ENCODE measurements around the gene TNFRSF19. TPM values are rescaled to one million over a fixed set of nuclear protein-coding genes. Genes with fewer than 3 reads are reported as not detected.
A peak's percentile ranks its signal among the peaks of the same experiment; 100 is the strongest.
"Not testable (repeated sequence)": the region's sequence is repeated elsewhere in the genome, so short reads cannot be mapped to it uniquely, and the experiment has no call there.

The TNFRSF19 gene
- total RNA-seq (2014; rRNA removed; shearing (Covaris generic)), result 0.03 TPM in 1 of 2 replicates, not detected in the other

- no peaks in the 10 kb centered on the region for H3K4me1 ChIP-seq (replicated peaks)
- H3K36me3 ChIP-seq, result no peaks in the 10 kb centered on the region
- no peaks in the 10 kb centered on the region for H3K9me3 ChIP-seq (replicated peaks)
- H3K27ac ChIP-seq, result no peak within 1 kb of the TSS
- H3K27me3 ChIP-seq (replicated peaks), result peaks cover 13% of the 10 kb centered on the region
- H3K4me3 ChIP-seq, result no peak within 1 kb of the TSS
- DNase-seq (ENCODE audit: low read depth in 1 of 2, low spot score in 2 of 2), result no peak
Observed at GRCh38 chr13:23570099-23570920, at the start of gene TNFRSF19. Gene TNFRSF19 (plus strand): TSS chr13:23570412. CDS start chr13:23590184, 19,772 bp downstream.

GRCh38 chr13:23529926-23530325, 40.3 kb upstream of the TNFRSF19 start:
- H3K27ac ChIP-seq; H3K36me3 ChIP-seq; H3K9me3 ChIP-seq (replicated peaks); H3K4me1 ChIP-seq (replicated peaks); H3K4me3 ChIP-seq; DNase-seq (ENCODE audit: low read depth in 1 of 2, low spot score in 2 of 2); H3K27me3 ChIP-seq (replicated peaks): not testable (repeated sequence)

- Histone ChIP-seq H3K9me3 (replicated peaks) (no peaks in the 10 kb centered on the region), H3K36me3 (no peaks in the 10 kb centered on the region), H3K27ac (no peak overlapping the region), H3K4me3 (no peak overlapping the region), H3K4me1 (replicated peaks) (no peaks in the 10 kb centered on the region), H3K27me3 (replicated peaks) (no peaks in the 10 kb centered on the region)
- no peak for DNase-seq (ENCODE audit: low read depth in 1 of 2, low spot score in 2 of 2)
Observed at GRCh38 chr13:23531446-23531845, 38.8 kb upstream of the TNFRSF19 start.

- H3K27me3 ChIP-seq (replicated peaks), result no peaks in the 10 kb centered on the region
- H3K4me3 ChIP-seq, result no peak overlapping the region
- no peak overlapping the region for H3K27ac ChIP-seq
- no peaks in the 10 kb centered on the region for H3K36me3 ChIP-seq
- no peak for DNase-seq (ENCODE audit: low read depth in 1 of 2, low spot score in 2 of 2)
- H3K9me3 ChIP-seq (replicated peaks), result no peaks in the 10 kb centered on the region
- no peaks in the 10 kb centered on the region for H3K4me1 ChIP-seq (replicated peaks)
Observed at GRCh38 chr13:23534090-23534489, 36.1 kb upstream of the TNFRSF19 start.

GRCh38 chr13:23541221-23541824, 28.9 kb upstream of the TNFRSF19 start:
- Histone ChIP-seq H3K4me3 (no peak overlapping the region), H3K4me1 (replicated peaks) (no peaks in the 10 kb centered on the region), H3K36me3 (no peaks in the 10 kb centered on the region), H3K9me3 (replicated peaks) (no peaks in the 10 kb centered on the region), H3K27me3 (replicated peaks) (no peaks in the 10 kb centered on the region), H3K27ac (no peak overlapping the region)
- DNase-seq (ENCODE audit: low read depth in 1 of 2, low spot score in 2 of 2), result no peak

- H3K27me3 ChIP-seq (replicated peaks), result peaks cover 8% of the 10 kb centered on the region; the same call in 1 of the 2 replicates
- H3K9me3 ChIP-seq (replicated peaks), result no peaks in the 10 kb centered on the region
- no peak for DNase-seq (ENCODE audit: low read depth in 1 of 2, low spot score in 2 of 2)
- no peaks in the 10 kb centered on the region for H3K36me3 ChIP-seq
- no peaks in the 10 kb centered on the region for H3K4me1 ChIP-seq (replicated peaks)
- H3K27ac ChIP-seq, result no peak overlapping the region
- H3K4me3 ChIP-seq, result no peak overlapping the region
Observed at GRCh38 chr13:23544668-23545067, 25.5 kb upstream of the TNFRSF19 start.

- no peak overlapping the region for H3K27ac ChIP-seq
- peak overlapping the region; percentile 14; the same call in 1 of the 2 replicates for H3K4me3 ChIP-seq
- H3K27me3 ChIP-seq (replicated peaks), result peaks cover 8% of the 10 kb centered on the region; the same call in 1 of the 2 replicates
- no peaks in the 10 kb centered on the region for H3K9me3 ChIP-seq (replicated peaks)
- H3K4me1 ChIP-seq (replicated peaks), result no peaks in the 10 kb centered on the region
- H3K36me3 ChIP-seq, result no peaks in the 10 kb centered on the region
- DNase-seq (ENCODE audit: low read depth in 1 of 2, low spot score in 2 of 2), result no peak
Observed at GRCh38 chr13:23547000-23547590, 23.1 kb upstream of the TNFRSF19 start.

- Histone ChIP-seq H3K9me3 (replicated peaks) (no peaks in the 10 kb centered on the region), H3K4me3 (no peak overlapping the region), H3K27ac (no peak overlapping the region), H3K36me3 (no peaks in the 10 kb centered on the region), H3K27me3 (replicated peaks) (peaks cover 8% of the 10 kb centered on the region; the same call in 1 of the 2 replicates), H3K4me1 (replicated peaks) (no peaks in the 10 kb centered on the region)
- DNase-seq (ENCODE audit: low read depth in 1 of 2, low spot score in 2 of 2), result no peak
Observed at GRCh38 chr13:23549724-23550123, 20.5 kb upstream of the TNFRSF19 start.

- Histone ChIP-seq H3K36me3 (no peaks in the 10 kb centered on the region), H3K4me1 (replicated peaks) (no peaks in the 10 kb centered on the region), H3K9me3 (replicated peaks) (no peaks in the 10 kb centered on the region), H3K4me3 (no peak overlapping the region), H3K27ac (no peak overlapping the region), H3K27me3 (replicated peaks) (peaks cover 8% of the 10 kb centered on the region; the same call in 1 of the 2 replicates)
- DNase-seq (ENCODE audit: low read depth in 1 of 2, low spot score in 2 of 2), result no peak
Observed at GRCh38 chr13:23550163-23550562, 20.0 kb upstream of the TNFRSF19 start.

GRCh38 chr13:23551213-23552008, 18.8 kb upstream of the TNFRSF19 start:
- no peaks in the 10 kb centered on the region for H3K36me3 ChIP-seq
- DNase-seq (ENCODE audit: low read depth in 1 of 2, low spot score in 2 of 2), result no peak
- H3K27ac ChIP-seq, result no peak overlapping the region
- H3K27me3 ChIP-seq (replicated peaks), result peaks cover 8% of the 10 kb centered on the region; the same call in 1 of the 2 replicates
- no peak overlapping the region for H3K4me3 ChIP-seq
- no peaks in the 10 kb centered on the region for H3K4me1 ChIP-seq (replicated peaks)
- no peaks in the 10 kb centered on the region for H3K9me3 ChIP-seq (replicated peaks)

GRCh38 chr13:23552171-23552570, 18.0 kb upstream of the TNFRSF19 start:
- Histone ChIP-seq H3K4me3 (no peak overlapping the region), H3K9me3 (replicated peaks) (no peaks in the 10 kb centered on the region), H3K27me3 (replicated peaks) (peaks cover 6% of the 10 kb centered on the region; the same call in 1 of the 2 replicates), H3K27ac (no peak overlapping the region), H3K4me1 (replicated peaks) (no peaks in the 10 kb centered on the region), H3K36me3 (no peaks in the 10 kb centered on the region)
- DNase-seq (ENCODE audit: low read depth in 1 of 2, low spot score in 2 of 2), result no peak

GRCh38 chr13:23552661-23553060, 17.6 kb upstream of the TNFRSF19 start:
- peaks cover 1% of the 10 kb centered on the region; the same call in 1 of the 2 replicates for H3K27me3 ChIP-seq (replicated peaks)
- no peak overlapping the region for H3K4me3 ChIP-seq
- no peak for DNase-seq (ENCODE audit: low read depth in 1 of 2, low spot score in 2 of 2)
- no peaks in the 10 kb centered on the region for H3K9me3 ChIP-seq (replicated peaks)
- H3K27ac ChIP-seq, result no peak overlapping the region
- no peaks in the 10 kb centered on the region for H3K4me1 ChIP-seq (replicated peaks)
- H3K36me3 ChIP-seq, result no peaks in the 10 kb centered on the region

- Histone ChIP-seq H3K4me3 (no peak overlapping the region), H3K27me3 (replicated peaks) (no peaks in the 10 kb centered on the region), H3K36me3 (no peaks in the 10 kb centered on the region), H3K9me3 (replicated peaks) (no peaks in the 10 kb centered on the region), H3K4me1 (replicated peaks) (peaks cover 4% of the 10 kb centered on the region; the same call in 1 of the 2 replicates), H3K27ac (no peak overlapping the region)
- DNase-seq (ENCODE audit: low read depth in 1 of 2, low spot score in 2 of 2), result no peak
Observed at GRCh38 chr13:23554000-23554399, 16.2 kb upstream of the TNFRSF19 start.

Measured in SJSA1 (cell line).